ENCODE measurements around the gene KCNK17.

DNA sequence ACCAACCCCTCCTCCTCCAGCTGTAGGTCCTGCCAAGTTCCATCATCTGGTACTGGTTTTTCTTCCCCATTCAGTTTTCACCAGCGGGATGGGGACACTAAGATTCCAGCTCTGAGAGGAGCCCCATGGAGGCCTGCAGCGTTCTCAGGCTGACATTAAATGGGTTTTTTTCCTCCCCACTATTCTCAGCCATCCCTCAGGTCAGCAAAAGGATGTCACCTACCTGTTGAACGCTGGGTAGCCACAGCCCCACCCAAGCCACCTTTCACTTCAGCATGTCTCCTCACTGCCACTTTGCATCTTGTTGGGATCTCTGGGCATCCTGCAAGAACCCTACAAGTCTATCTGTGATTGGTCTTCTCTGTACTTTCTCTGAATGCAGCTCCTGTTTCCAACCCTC, 6.8 kb downstream of the KCNK17 start:
- TF ChIP-seq, protein P1, sequence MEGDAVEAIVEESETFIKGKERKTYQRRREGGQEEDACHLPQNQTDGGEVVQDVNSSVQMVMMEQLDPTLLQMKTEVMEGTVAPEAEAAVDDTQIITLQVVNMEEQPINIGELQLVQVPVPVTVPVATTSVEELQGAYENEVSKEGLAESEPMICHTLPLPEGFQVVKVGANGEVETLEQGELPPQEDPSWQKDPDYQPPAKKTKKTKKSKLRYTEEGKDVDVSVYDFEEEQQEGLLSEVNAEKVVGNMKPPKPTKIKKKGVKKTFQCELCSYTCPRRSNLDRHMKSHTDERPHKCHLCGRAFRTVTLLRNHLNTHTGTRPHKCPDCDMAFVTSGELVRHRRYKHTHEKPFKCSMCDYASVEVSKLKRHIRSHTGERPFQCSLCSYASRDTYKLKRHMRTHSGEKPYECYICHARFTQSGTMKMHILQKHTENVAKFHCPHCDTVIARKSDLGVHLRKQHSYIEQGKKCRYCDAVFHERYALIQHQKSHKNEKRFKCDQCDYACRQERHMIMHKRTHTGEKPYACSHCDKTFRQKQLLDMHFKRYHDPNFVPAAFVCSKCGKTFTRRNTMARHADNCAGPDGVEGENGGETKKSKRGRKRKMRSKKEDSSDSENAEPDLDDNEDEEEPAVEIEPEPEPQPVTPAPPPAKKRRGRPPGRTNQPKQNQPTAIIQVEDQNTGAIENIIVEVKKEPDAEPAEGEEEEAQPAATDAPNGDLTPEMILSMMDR (IDR thresholded peaks at IDR 0.05), result no peak
- no peak for TF ChIP-seq POLR2A (IDR thresholded peaks at IDR 0.05)
- TF ChIP-seq POLR2AphosphoS5 (IDR thresholded peaks at IDR 0.05), result no peak
- TF ChIP-seq EP300 (IDR thresholded peaks at IDR 0.05), result no peak

Data from upper lobe of left lung (tissue), 4 donors.